Measurements from ENCODE around the gene COL4A1. TPM values are rescaled to one million over a fixed set of nuclear protein-coding genes. Genes with fewer than 3 reads are reported as not detected.

Gene COL4A1
- total RNA-seq, 1 donor from 2014 or later, result 2,489 TPM

DNA sequence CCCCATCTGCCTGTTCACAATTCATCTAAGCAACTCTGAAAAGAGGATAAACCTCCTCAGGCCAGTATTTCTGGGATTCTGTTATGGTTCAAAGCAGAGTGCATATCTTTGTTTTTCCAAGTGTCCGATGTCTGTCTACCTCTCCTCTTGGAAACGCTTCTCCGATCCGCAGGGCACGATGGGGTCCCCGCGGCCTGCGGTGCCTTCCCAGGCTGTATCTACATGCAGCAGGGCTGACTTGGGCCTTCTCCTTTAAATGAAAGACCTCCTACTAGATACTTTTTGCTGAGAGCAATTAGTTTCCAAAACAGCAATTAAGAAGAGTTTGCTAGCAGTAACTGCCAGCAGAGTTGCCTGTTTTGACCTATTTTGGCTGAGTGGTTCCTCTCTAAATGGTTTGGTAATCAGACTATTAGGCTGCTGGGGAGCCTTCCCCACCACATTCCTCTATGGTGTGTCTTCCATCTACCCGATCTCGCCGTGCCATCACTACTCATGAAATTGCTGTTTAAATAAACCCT, 23.6 kb upstream of the COL4A1 start:
- H3K9me3 Mint-ChIP-seq (ENCODE audit: unreplicated experiment), result no peaks in the 10 kb centered on the region
- peaks cover 95% of the 10 kb centered on the region for H3K4me1 ChIP-seq (ENCODE audit: insufficient read depth, low read length)
- no peaks in the 10 kb centered on the region for H4K20me1 ChIP-seq (ENCODE audit: insufficient read depth, low read length)
- H3K36me3 Mint-ChIP-seq (ENCODE audit: low read depth, unreplicated experiment), result peaks cover 45% of the 10 kb centered on the region
- peaks cover 89% of the 10 kb centered on the region for H3K4me1 Mint-ChIP-seq (ENCODE audit: low read depth, unreplicated experiment)
- peaks cover 19% of the 10 kb centered on the region for H3K36me3 ChIP-seq (ENCODE audit: insufficient read depth, low read length)
- H3K27me3 Mint-ChIP-seq (ENCODE audit: low read depth, unreplicated experiment), result no peaks in the 10 kb centered on the region
- H3K27ac ChIP-seq (ENCODE audit: low read depth, low read length), result peak overlapping the region; percentile 92
- peaks cover 82% of the 10 kb centered on the region for H3K79me2 ChIP-seq (ENCODE audit: insufficient read depth, low read length)
- H3K4me2 ChIP-seq (ENCODE audit: low read length), result peak overlapping the region; percentile 77
- H3K9ac ChIP-seq (ENCODE audit: low read length), result peak overlapping the region; percentile 84
- H3K4me3 Mint-ChIP-seq (ENCODE audit: unreplicated experiment), result peak overlapping the region; percentile 48
- H3K4me3 ChIP-seq (ENCODE audit: insufficient read depth, low read depth, low read length), result peak overlapping the region; percentile 24
- peak overlapping the region; percentile 76 for H3K27ac Mint-ChIP-seq (ENCODE audit: unreplicated experiment)
- TF ChIP-seq EZH2 (IDR thresholded peaks at IDR 0.05; ENCODE audit: insufficient read depth, low read length), result no peak
- TF ChIP-seq, protein P1, sequence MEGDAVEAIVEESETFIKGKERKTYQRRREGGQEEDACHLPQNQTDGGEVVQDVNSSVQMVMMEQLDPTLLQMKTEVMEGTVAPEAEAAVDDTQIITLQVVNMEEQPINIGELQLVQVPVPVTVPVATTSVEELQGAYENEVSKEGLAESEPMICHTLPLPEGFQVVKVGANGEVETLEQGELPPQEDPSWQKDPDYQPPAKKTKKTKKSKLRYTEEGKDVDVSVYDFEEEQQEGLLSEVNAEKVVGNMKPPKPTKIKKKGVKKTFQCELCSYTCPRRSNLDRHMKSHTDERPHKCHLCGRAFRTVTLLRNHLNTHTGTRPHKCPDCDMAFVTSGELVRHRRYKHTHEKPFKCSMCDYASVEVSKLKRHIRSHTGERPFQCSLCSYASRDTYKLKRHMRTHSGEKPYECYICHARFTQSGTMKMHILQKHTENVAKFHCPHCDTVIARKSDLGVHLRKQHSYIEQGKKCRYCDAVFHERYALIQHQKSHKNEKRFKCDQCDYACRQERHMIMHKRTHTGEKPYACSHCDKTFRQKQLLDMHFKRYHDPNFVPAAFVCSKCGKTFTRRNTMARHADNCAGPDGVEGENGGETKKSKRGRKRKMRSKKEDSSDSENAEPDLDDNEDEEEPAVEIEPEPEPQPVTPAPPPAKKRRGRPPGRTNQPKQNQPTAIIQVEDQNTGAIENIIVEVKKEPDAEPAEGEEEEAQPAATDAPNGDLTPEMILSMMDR (IDR thresholded peaks at IDR 0.05; ENCODE audit: insufficient read depth, low read depth, low read length), result no peak
- DNase-seq (ENCODE audit: low read depth) (peak; percentile 81), FAIRE-seq (peak; percentile 20)
- no peaks in the 10 kb centered on the region for H3K9me3 ChIP-seq (ENCODE audit: insufficient read depth, low read depth, low read length)
- no peaks in the 10 kb centered on the region for H3K27me3 ChIP-seq (ENCODE audit: insufficient read depth, low read length)
- H2AFZ ChIP-seq (ENCODE audit: low read depth, low read length), result no peak overlapping the region

DNA sequence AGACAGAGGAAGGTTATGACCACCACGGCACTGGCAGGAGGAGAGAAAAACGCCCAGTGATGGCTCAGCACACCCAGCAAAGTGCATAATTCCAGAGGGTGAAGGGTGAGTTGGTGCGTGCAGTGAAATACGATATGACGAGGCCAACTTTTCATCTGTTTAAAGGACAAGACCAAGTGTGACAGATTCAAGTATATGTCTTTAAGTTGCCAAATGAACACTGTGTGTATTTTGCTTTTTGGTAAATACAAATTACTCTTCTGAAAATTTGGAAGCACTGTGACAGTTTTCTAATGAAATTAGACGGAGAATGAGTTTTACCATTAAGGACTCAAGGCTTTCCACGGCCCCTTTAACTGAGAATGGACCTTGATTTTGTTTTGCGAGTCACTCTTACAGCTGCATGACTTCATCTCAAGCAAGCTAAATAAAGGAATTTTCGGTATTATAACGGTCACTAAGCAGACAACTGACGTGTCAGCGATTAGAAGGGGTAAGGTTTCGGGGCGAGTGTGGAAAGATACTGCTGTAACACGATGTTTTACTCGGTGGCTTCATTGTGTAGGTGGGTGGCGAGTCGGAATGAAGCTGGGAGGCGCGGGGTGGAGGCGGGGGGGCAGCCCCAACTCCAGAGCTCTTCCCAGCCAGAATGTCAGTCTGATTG, 23.0 kb upstream of the COL4A1 start:
- DNase-seq (ENCODE audit: low read depth) (peak; percentile 91), FAIRE-seq (peak; percentile 32)
- peak overlapping the region; percentile 84 for H3K9ac ChIP-seq (ENCODE audit: low read length)
- Mint-ChIP-seq H3K36me3 (ENCODE audit: low read depth, unreplicated experiment) (peaks cover 48% of the 10 kb centered on the region), H3K4me1 (ENCODE audit: low read depth, unreplicated experiment) (peaks cover 89% of the 10 kb centered on the region), H3K4me3 (ENCODE audit: unreplicated experiment) (peak overlapping the region; percentile 48), H3K27me3 (ENCODE audit: low read depth, unreplicated experiment) (no peaks in the 10 kb centered on the region), H3K9me3 (ENCODE audit: unreplicated experiment) (no peaks in the 10 kb centered on the region), H3K27ac (ENCODE audit: unreplicated experiment) (peak overlapping the region; percentile 76)
- peak overlapping the region; percentile 24 for H3K4me3 ChIP-seq (ENCODE audit: insufficient read depth, low read depth, low read length)
- no peaks in the 10 kb centered on the region for H3K27me3 ChIP-seq (ENCODE audit: insufficient read depth, low read length)
- H2AFZ ChIP-seq (ENCODE audit: low read depth, low read length), result no peak overlapping the region
- peaks cover 96% of the 10 kb centered on the region for H3K4me1 ChIP-seq (ENCODE audit: insufficient read depth, low read length)
- no peaks in the 10 kb centered on the region for H3K9me3 ChIP-seq (ENCODE audit: insufficient read depth, low read depth, low read length)
- H3K4me2 ChIP-seq (ENCODE audit: low read length), result peak overlapping the region; percentile 77
- H3K27ac ChIP-seq (ENCODE audit: low read depth, low read length), result peak overlapping the region; percentile 92
- peaks cover 85% of the 10 kb centered on the region for H3K79me2 ChIP-seq (ENCODE audit: insufficient read depth, low read length)
- no peaks in the 10 kb centered on the region for H4K20me1 ChIP-seq (ENCODE audit: insufficient read depth, low read length)
- no peak for TF ChIP-seq EZH2 (IDR thresholded peaks at IDR 0.05; ENCODE audit: insufficient read depth, low read length)
- TF ChIP-seq, protein P1 (IDR thresholded peaks at IDR 0.05; ENCODE audit: insufficient read depth, low read depth, low read length), result no peak
- peaks cover 23% of the 10 kb centered on the region for H3K36me3 ChIP-seq (ENCODE audit: insufficient read depth, low read length)

DNA sequence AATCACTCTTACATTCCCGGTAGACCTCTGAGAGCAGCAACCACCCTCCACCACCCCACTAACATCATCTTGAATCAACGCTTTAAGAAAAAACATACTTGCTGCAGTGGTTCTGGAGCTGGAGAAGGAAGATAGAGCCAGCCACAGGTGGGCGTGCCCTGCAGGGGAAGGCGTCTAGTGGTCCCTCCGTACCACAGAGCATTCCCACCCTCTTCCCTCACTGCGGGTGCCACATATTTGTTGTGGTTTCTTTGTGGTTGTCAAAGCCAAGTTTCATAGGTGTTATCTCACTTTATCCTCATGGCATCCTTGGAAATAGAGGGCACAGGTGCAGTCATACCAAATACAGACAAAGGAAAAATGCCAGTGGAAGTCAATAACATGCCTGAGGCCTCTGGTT, 22.3 kb upstream of the COL4A1 start:
- peaks cover 89% of the 10 kb centered on the region for H3K4me1 Mint-ChIP-seq (ENCODE audit: low read depth, unreplicated experiment)
- Histone ChIP-seq H3K27ac (ENCODE audit: low read depth, low read length) (peak overlapping the region; percentile 92), H2AFZ (ENCODE audit: low read depth, low read length) (no peak overlapping the region), H3K9me3 (ENCODE audit: insufficient read depth, low read depth, low read length) (no peaks in the 10 kb centered on the region), H3K9ac (ENCODE audit: low read length) (peak overlapping the region; percentile 84), H3K4me3 (ENCODE audit: insufficient read depth, low read depth, low read length) (peak overlapping the region; percentile 14), H3K4me2 (ENCODE audit: low read length) (peak overlapping the region; percentile 77), H3K79me2 (ENCODE audit: insufficient read depth, low read length) (peaks cover 89% of the 10 kb centered on the region), H3K4me1 (ENCODE audit: insufficient read depth, low read length) (peaks cover 93% of the 10 kb centered on the region), H3K27me3 (ENCODE audit: insufficient read depth, low read length) (no peaks in the 10 kb centered on the region), H3K36me3 (ENCODE audit: insufficient read depth, low read length) (peaks cover 27% of the 10 kb centered on the region), H4K20me1 (ENCODE audit: insufficient read depth, low read length) (no peaks in the 10 kb centered on the region)
- H3K27me3 Mint-ChIP-seq (ENCODE audit: low read depth, unreplicated experiment), result no peaks in the 10 kb centered on the region
- DNase-seq (ENCODE audit: low read depth) (no peak), FAIRE-seq (no peak)
- peaks cover 46% of the 10 kb centered on the region for H3K36me3 Mint-ChIP-seq (ENCODE audit: low read depth, unreplicated experiment)
- no peak for TF ChIP-seq EZH2 (IDR thresholded peaks at IDR 0.05; ENCODE audit: insufficient read depth, low read length)
- TF ChIP-seq, protein P1 (IDR thresholded peaks at IDR 0.05; ENCODE audit: insufficient read depth, low read depth, low read length), result no peak
- H3K9me3 Mint-ChIP-seq (ENCODE audit: unreplicated experiment), result no peaks in the 10 kb centered on the region
- peak overlapping the region; percentile 76 for H3K27ac Mint-ChIP-seq (ENCODE audit: unreplicated experiment)
- peak overlapping the region; percentile 29 for H3K4me3 Mint-ChIP-seq (ENCODE audit: unreplicated experiment)
